Lower leg skin (tissue), 3 donors: ENCODE data around the gene ASB1.

ENCODE experiments used
- POLR2A ChIP-seq, 2 donors: fragments of 450-650 bp; IDR thresholded peaks; one replicate each; pipeline ENCODE4 v1.6.1; 2016 to 2017; ENCODE audit warnings: antibody characterized with exemption in 2 of 2, mild to moderate bottlenecking in 1 of 2, moderate library complexity in 1 of 2
- TF ChIP-seq, protein P1 (sequence below), 3 donors: fragments of 450-650 bp; IDR thresholded peaks; one replicate each; pipeline ENCODE4 v1.5.1; 2016; ENCODE audit warnings: antibody characterized with exemption in 3 of 3, mild to moderate bottlenecking in 3 of 3, moderate library complexity in 2 of 3

DNA sequence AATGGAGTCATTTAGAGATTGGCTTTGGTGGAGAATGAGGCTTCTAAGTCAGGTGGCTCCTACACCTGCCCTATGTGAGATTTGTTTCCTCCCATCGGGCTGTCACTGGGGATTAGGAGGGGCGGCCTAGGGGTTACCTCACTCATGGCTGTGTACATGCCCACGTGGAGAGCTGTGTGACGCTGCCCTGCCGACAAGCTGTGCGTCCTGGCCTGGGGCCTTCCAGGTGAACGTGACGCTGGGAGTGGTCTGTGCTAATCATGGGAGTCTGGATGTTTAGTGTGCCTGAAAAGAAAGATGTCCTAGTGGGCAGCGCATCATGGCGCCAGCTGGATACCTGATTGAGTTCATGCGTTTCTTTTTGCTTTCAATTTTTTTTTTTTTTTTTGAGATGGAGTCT is 14.0 kb downstream of the ASB1 start:
- TF ChIP-seq, protein P1, sequence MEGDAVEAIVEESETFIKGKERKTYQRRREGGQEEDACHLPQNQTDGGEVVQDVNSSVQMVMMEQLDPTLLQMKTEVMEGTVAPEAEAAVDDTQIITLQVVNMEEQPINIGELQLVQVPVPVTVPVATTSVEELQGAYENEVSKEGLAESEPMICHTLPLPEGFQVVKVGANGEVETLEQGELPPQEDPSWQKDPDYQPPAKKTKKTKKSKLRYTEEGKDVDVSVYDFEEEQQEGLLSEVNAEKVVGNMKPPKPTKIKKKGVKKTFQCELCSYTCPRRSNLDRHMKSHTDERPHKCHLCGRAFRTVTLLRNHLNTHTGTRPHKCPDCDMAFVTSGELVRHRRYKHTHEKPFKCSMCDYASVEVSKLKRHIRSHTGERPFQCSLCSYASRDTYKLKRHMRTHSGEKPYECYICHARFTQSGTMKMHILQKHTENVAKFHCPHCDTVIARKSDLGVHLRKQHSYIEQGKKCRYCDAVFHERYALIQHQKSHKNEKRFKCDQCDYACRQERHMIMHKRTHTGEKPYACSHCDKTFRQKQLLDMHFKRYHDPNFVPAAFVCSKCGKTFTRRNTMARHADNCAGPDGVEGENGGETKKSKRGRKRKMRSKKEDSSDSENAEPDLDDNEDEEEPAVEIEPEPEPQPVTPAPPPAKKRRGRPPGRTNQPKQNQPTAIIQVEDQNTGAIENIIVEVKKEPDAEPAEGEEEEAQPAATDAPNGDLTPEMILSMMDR (IDR thresholded peaks at IDR 0.05), result no peak
- no peak for TF ChIP-seq POLR2A (IDR thresholded peaks at IDR 0.05)
